ENCODE results near the gene ZNF543.

The ZNF543 gene

GRCh38 chr19:57350877-57351805 lies 30.9 kb downstream of the ZNF543 start, which contains the start of gene ZNF304:
Gene ZNF304, plus strand, starts transcription at chr19:57351271. Its CDS starts 394 bp downstream, at chr19:57351665.
- Histone ChIP-seq H3K4me3 (ENCODE audit: low read depth in 1 of 2, low read length in 2 of 2) (peak within 1 kb of the TSS; percentile 90 to 99), H3K27me3 (ENCODE audit: control insufficient read depth in 1 of 2, insufficient read depth in 2 of 2, low read length in 2 of 2) (no peaks in the 10 kb centered on the region), H3K4me1 (ENCODE audit: control insufficient read depth in 1 of 2, insufficient read depth in 2 of 2, low read length in 2 of 2) (peaks cover 17% of the 10 kb centered on the region in 2 donors), H3K9me3 (ENCODE audit: control insufficient read depth in 1 of 2, low read length in 2 of 2) (peaks cover 22 to 25% of the 10 kb centered on the region in 2 donors), H3K36me3 (ENCODE audit: control insufficient read depth in 1 of 2, insufficient read depth in 2 of 2, low read length in 2 of 2) (peaks cover 22 to 31% of the 10 kb centered on the region in 2 donors), H3K27ac (ENCODE audit: low read depth, low read length) (peak within 1 kb of the TSS; percentile 40), H3K9ac (ENCODE audit: low read depth in 1 of 2, low read length in 2 of 2) (peak within 1 kb of the TSS; percentile 89)

- Histone ChIP-seq H3K27me3 (ENCODE audit: control insufficient read depth in 1 of 2, insufficient read depth in 2 of 2, low read length in 2 of 2) (no peaks in the 10 kb centered on the region), H3K9ac (ENCODE audit: low read depth in 1 of 2, low read length in 2 of 2) (peak overlapping the region; percentile 89), H3K4me1 (ENCODE audit: control insufficient read depth in 1 of 2, insufficient read depth in 2 of 2, low read length in 2 of 2) (peaks cover 17% of the 10 kb centered on the region in 2 donors), H3K27ac (ENCODE audit: low read depth, low read length) (no peak overlapping the region), H3K4me3 (ENCODE audit: low read depth in 1 of 2, low read length in 2 of 2) (peak overlapping the region; percentile 90 to 99), H3K9me3 (ENCODE audit: control insufficient read depth in 1 of 2, low read length in 2 of 2) (peaks cover 26 to 32% of the 10 kb centered on the region in 2 donors), H3K36me3 (ENCODE audit: control insufficient read depth in 1 of 2, insufficient read depth in 2 of 2, low read length in 2 of 2) (peaks cover 30 to 39% of the 10 kb centered on the region in 2 donors)
These were observed 31.6 kb downstream of the ZNF543 start for GRCh38 chr19:57351867-57352266.

- Histone ChIP-seq H3K9me3 (ENCODE audit: control insufficient read depth in 1 of 2, low read length in 2 of 2) (peaks cover 46 to 62% of the 10 kb centered on the region in 2 donors), H3K36me3 (ENCODE audit: control insufficient read depth in 1 of 2, insufficient read depth in 2 of 2, low read length in 2 of 2) (peaks cover 44 to 60% of the 10 kb centered on the region in 2 donors), H3K9ac (ENCODE audit: low read depth in 1 of 2, low read length in 2 of 2) (no peak overlapping the region), H3K27ac (ENCODE audit: low read depth, low read length) (no peak overlapping the region), H3K27me3 (ENCODE audit: control insufficient read depth in 1 of 2, insufficient read depth in 2 of 2, low read length in 2 of 2) (no peaks in the 10 kb centered on the region), H3K4me1 (ENCODE audit: control insufficient read depth in 1 of 2, insufficient read depth in 2 of 2, low read length in 2 of 2) (peaks cover 12 to 17% of the 10 kb centered on the region in 2 donors), H3K4me3 (ENCODE audit: low read depth in 1 of 2, low read length in 2 of 2) (no peak overlapping the region)
These were observed 35.6 kb downstream of the ZNF543 start for GRCh38 chr19:57355916-57356315.

- Histone ChIP-seq H3K27me3 (ENCODE audit: control insufficient read depth in 1 of 2, insufficient read depth in 2 of 2, low read length in 2 of 2) (no peaks in the 10 kb centered on the region), H3K4me1 (ENCODE audit: control insufficient read depth in 1 of 2, insufficient read depth in 2 of 2, low read length in 2 of 2) (peaks cover 4 to 6% of the 10 kb centered on the region in 2 donors), H3K36me3 (ENCODE audit: control insufficient read depth in 1 of 2, insufficient read depth in 2 of 2, low read length in 2 of 2) (peaks cover 44 to 60% of the 10 kb centered on the region in 2 donors), H3K9ac (ENCODE audit: low read depth in 1 of 2, low read length in 2 of 2) (no peak overlapping the region), H3K4me3 (ENCODE audit: low read depth in 1 of 2, low read length in 2 of 2) (peak overlapping the region in 1 of 2 donors; percentile 19), H3K27ac (ENCODE audit: low read depth, low read length) (no peak overlapping the region), H3K9me3 (ENCODE audit: control insufficient read depth in 1 of 2, low read length in 2 of 2) (peaks cover 46 to 62% of the 10 kb centered on the region in 2 donors)
These were observed 37.1 kb downstream of the ZNF543 start for GRCh38 chr19:57357406-57357805.

GRCh38 chr19:57359300-57359699 lies 39.0 kb downstream of the ZNF543 start:
- Histone ChIP-seq H3K9ac (ENCODE audit: low read depth in 1 of 2, low read length in 2 of 2) (no peak overlapping the region), H3K36me3 (ENCODE audit: control insufficient read depth in 1 of 2, insufficient read depth in 2 of 2, low read length in 2 of 2) (peaks cover 40 to 48% of the 10 kb centered on the region in 2 donors), H3K9me3 (ENCODE audit: control insufficient read depth in 1 of 2, low read length in 2 of 2) (peaks cover 38 to 47% of the 10 kb centered on the region in 2 donors), H3K27ac (ENCODE audit: low read depth, low read length) (no peak overlapping the region), H3K4me1 (ENCODE audit: control insufficient read depth in 1 of 2, insufficient read depth in 2 of 2, low read length in 2 of 2) (peaks cover 4 to 6% of the 10 kb centered on the region in 2 donors), H3K27me3 (ENCODE audit: control insufficient read depth in 1 of 2, insufficient read depth in 2 of 2, low read length in 2 of 2) (no peaks in the 10 kb centered on the region), H3K4me3 (ENCODE audit: low read depth in 1 of 2, low read length in 2 of 2) (no peak overlapping the region)

GRCh38 chr19:57362419-57362818 lies 42.1 kb downstream of the ZNF543 start:
- Histone ChIP-seq H3K9me3 (ENCODE audit: control insufficient read depth in 1 of 2, low read length in 2 of 2) (peaks cover 20 to 25% of the 10 kb centered on the region in 2 donors), H3K27me3 (ENCODE audit: control insufficient read depth in 1 of 2, insufficient read depth in 2 of 2, low read length in 2 of 2) (no peaks in the 10 kb centered on the region), H3K36me3 (ENCODE audit: control insufficient read depth in 1 of 2, insufficient read depth in 2 of 2, low read length in 2 of 2) (peaks cover 9 to 19% of the 10 kb centered on the region in 2 donors), H3K4me3 (ENCODE audit: low read depth in 1 of 2, low read length in 2 of 2) (peak overlapping the region; percentile 82 to 91), H3K27ac (ENCODE audit: low read depth, low read length) (no peak overlapping the region), H3K4me1 (ENCODE audit: control insufficient read depth in 1 of 2, insufficient read depth in 2 of 2, low read length in 2 of 2) (peaks cover 4 to 6% of the 10 kb centered on the region in 2 donors), H3K9ac (ENCODE audit: low read depth in 1 of 2, low read length in 2 of 2) (peak overlapping the region in 1 of 2 donors; percentile 68)

GRCh38 chr19:57362997-57363687 lies 42.9 kb downstream of the ZNF543 start, which contains the start of the genes TRAPPC2B and ZNF547:
Gene TRAPPC2B, plus strand, starts transcription at chr19:57363551. Its CDS starts 1,283 bp downstream, at chr19:57364834.
Gene ZNF547, plus strand, starts transcription at chr19:57363551. Its CDS starts 5,005 bp downstream, at chr19:57368556.
- H3K4me1 ChIP-seq (ENCODE audit: control insufficient read depth in 1 of 2, insufficient read depth in 2 of 2, low read length in 2 of 2), result peaks cover 4 to 6% of the 10 kb centered on the region in 2 donors
- H3K9ac ChIP-seq (ENCODE audit: low read depth in 1 of 2, low read length in 2 of 2), result peak within 1 kb of the TSS; percentile 64 to 68
- H3K27me3 ChIP-seq (ENCODE audit: control insufficient read depth in 1 of 2, insufficient read depth in 2 of 2, low read length in 2 of 2), result no peaks in the 10 kb centered on the region
- H3K9me3 ChIP-seq (ENCODE audit: control insufficient read depth in 1 of 2, low read length in 2 of 2), result peaks cover 14 to 17% of the 10 kb centered on the region in 2 donors
- peak within 1 kb of the TSS; percentile 82 to 91 for H3K4me3 ChIP-seq (ENCODE audit: low read depth in 1 of 2, low read length in 2 of 2)
- H3K36me3 ChIP-seq (ENCODE audit: control insufficient read depth in 1 of 2, insufficient read depth in 2 of 2, low read length in 2 of 2), result peaks cover 3 to 13% of the 10 kb centered on the region in 2 donors
- peak within 1 kb of the TSS; percentile 94 for H3K27ac ChIP-seq (ENCODE audit: low read depth, low read length)

GRCh38 chr19:57363688-57364181 lies 43.5 kb downstream of the ZNF543 start:
- peaks cover 4 to 6% of the 10 kb centered on the region in 2 donors for H3K4me1 ChIP-seq (ENCODE audit: control insufficient read depth in 1 of 2, insufficient read depth in 2 of 2, low read length in 2 of 2)
- peak overlapping the region; percentile 94 for H3K27ac ChIP-seq (ENCODE audit: low read depth, low read length)
- peaks cover 10 to 12% of the 10 kb centered on the region in 2 donors for H3K9me3 ChIP-seq (ENCODE audit: control insufficient read depth in 1 of 2, low read length in 2 of 2)
- no peaks in the 10 kb centered on the region for H3K27me3 ChIP-seq (ENCODE audit: control insufficient read depth in 1 of 2, insufficient read depth in 2 of 2, low read length in 2 of 2)
- peak overlapping the region; percentile 82 to 91 for H3K4me3 ChIP-seq (ENCODE audit: low read depth in 1 of 2, low read length in 2 of 2)
- peaks cover 1 to 7% of the 10 kb centered on the region in 2 donors for H3K36me3 ChIP-seq (ENCODE audit: control insufficient read depth in 1 of 2, insufficient read depth in 2 of 2, low read length in 2 of 2)
- H3K9ac ChIP-seq (ENCODE audit: low read depth in 1 of 2, low read length in 2 of 2), result peak overlapping the region; percentile 64 to 68

GRCh38 chr19:57366776-57367175 lies 46.5 kb downstream of the ZNF543 start:
- no peak overlapping the region for H3K27ac ChIP-seq (ENCODE audit: low read depth, low read length)
- H3K36me3 ChIP-seq (ENCODE audit: control insufficient read depth in 1 of 2, insufficient read depth in 2 of 2, low read length in 2 of 2), result peaks cover 0 to 10% of the 10 kb centered on the region in 2 donors
- H3K9me3 ChIP-seq (ENCODE audit: control insufficient read depth in 1 of 2, low read length in 2 of 2), result peaks cover 3 to 6% of the 10 kb centered on the region in 2 donors
- no peaks in the 10 kb centered on the region for H3K27me3 ChIP-seq (ENCODE audit: control insufficient read depth in 1 of 2, insufficient read depth in 2 of 2, low read length in 2 of 2)
- no peak overlapping the region for H3K4me3 ChIP-seq (ENCODE audit: low read depth in 1 of 2, low read length in 2 of 2)
- no peak overlapping the region for H3K9ac ChIP-seq (ENCODE audit: low read depth in 1 of 2, low read length in 2 of 2)
- H3K4me1 ChIP-seq (ENCODE audit: control insufficient read depth in 1 of 2, insufficient read depth in 2 of 2, low read length in 2 of 2), result peaks cover 4 to 6% of the 10 kb centered on the region in 2 donors

Data from duodenal mucosa (tissue), 2 donors.